A673 (cell line): Measurements from ENCODE around the gene PIGK.

ENCODE experiments used
- EZH2 ChIP-seq: fragments of 200-600 bp; sonication (generic); IDR thresholded peaks from 2 replicates; pipeline ENCODE4 v1.6.1; 2017; ENCODE audit warnings: borderline replicate concordance, low read depth, mild to moderate bottlenecking, mixed read lengths, antibody characterized with exemption, low read length; ENCODE audit not compliant: poor library complexity, severe bottlenecking
- TF ChIP-seq, protein P1 (sequence below): fragments of 300-800, 200-600 bp; sonication (generic); conservative IDR thresholded peaks from 2 replicates; pipeline ENCODE4 v1.5.1; 2017; ENCODE audit warnings: low read depth, mild to moderate bottlenecking, antibody characterized with exemption, low read length, moderate library complexity, mixed read lengths

DNA sequence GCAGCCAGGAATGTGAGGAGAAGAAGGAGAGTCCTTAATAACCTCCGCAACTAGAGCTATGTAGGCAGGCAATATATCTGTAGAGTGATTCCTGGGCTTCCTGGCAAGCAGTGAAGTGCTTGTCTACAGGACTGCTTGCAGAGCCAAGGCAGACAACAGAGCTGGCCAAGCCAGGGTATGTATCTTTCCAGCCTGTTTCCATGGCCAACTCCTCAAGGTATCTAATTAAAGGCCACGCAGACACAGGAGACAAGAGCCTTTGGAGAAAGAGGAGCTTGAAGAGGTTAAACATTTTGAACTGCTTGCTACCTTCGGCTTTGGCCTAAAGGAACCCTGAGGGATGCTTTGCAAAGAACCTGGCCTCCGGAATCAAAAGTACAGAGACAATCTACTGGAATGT is 137.4 kb downstream of the PIGK start:
- TF ChIP-seq, protein P1, sequence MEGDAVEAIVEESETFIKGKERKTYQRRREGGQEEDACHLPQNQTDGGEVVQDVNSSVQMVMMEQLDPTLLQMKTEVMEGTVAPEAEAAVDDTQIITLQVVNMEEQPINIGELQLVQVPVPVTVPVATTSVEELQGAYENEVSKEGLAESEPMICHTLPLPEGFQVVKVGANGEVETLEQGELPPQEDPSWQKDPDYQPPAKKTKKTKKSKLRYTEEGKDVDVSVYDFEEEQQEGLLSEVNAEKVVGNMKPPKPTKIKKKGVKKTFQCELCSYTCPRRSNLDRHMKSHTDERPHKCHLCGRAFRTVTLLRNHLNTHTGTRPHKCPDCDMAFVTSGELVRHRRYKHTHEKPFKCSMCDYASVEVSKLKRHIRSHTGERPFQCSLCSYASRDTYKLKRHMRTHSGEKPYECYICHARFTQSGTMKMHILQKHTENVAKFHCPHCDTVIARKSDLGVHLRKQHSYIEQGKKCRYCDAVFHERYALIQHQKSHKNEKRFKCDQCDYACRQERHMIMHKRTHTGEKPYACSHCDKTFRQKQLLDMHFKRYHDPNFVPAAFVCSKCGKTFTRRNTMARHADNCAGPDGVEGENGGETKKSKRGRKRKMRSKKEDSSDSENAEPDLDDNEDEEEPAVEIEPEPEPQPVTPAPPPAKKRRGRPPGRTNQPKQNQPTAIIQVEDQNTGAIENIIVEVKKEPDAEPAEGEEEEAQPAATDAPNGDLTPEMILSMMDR, result no peak
- TF ChIP-seq EZH2, result no peak
